Mucosa of stomach (tissue), 1 donor: ENCODE results near the gene EPHA10.

Source experiments
- H3K27me3 ChIP-seq: one replicate; pipeline ENCODE4 v1.7.0; 2013; ENCODE audit warnings: mild to moderate bottlenecking, low read length; ENCODE audit not compliant: control insufficient read depth, insufficient read depth
- H3K36me3 ChIP-seq: one replicate; pipeline ENCODE4 v1.7.0; 2013; ENCODE audit warnings: low read length; ENCODE audit not compliant: control insufficient read depth, insufficient read depth
- H3K4me1 ChIP-seq: one replicate; pipeline ENCODE4 v1.7.0; 2013; ENCODE audit warnings: mild to moderate bottlenecking, low read length; ENCODE audit not compliant: control insufficient read depth, insufficient read depth
- H3K4me3 ChIP-seq: one replicate; pipeline ENCODE4 v1.7.0; 2013; ENCODE audit warnings: low read length
- H3K9ac ChIP-seq: one replicate; pipeline ENCODE4 v1.7.0; 2013; ENCODE audit warnings: mild to moderate bottlenecking, low read length, moderate library complexity
- H3K9me3 ChIP-seq: one replicate; pipeline ENCODE4 v1.7.0; 2013; ENCODE audit warnings: mild to moderate bottlenecking, low read length, moderate library complexity; ENCODE audit not compliant: control insufficient read depth
- donor health status: Pancreatic carcinoma.

The EPHA10 gene

GRCh38 chr1:37725851-37726613 lies 38.9 kb downstream of the EPHA10 start:
- Histone ChIP-seq H3K27me3 (no peaks in the 10 kb centered on the region), H3K4me1 (no peaks in the 10 kb centered on the region), H3K4me3 (no peak overlapping the region), H3K9me3 (no peaks in the 10 kb centered on the region), H3K9ac (no peak overlapping the region), H3K36me3 (no peaks in the 10 kb centered on the region)

- Histone ChIP-seq H3K36me3 (no peaks in the 10 kb centered on the region), H3K4me3 (no peak overlapping the region), H3K9me3 (no peaks in the 10 kb centered on the region), H3K9ac (no peak overlapping the region), H3K4me1 (peaks cover 2% of the 10 kb centered on the region), H3K27me3 (no peaks in the 10 kb centered on the region)
These were observed 40.3 kb downstream of the EPHA10 start for GRCh38 chr1:37724575-37724974.

GRCh38 chr1:37723390-37724078 lies 41.4 kb downstream of the EPHA10 start:
- Histone ChIP-seq H3K4me1 (peaks cover 12% of the 10 kb centered on the region), H3K4me3 (no peak overlapping the region), H3K9me3 (no peaks in the 10 kb centered on the region), H3K9ac (no peak overlapping the region), H3K27me3 (no peaks in the 10 kb centered on the region), H3K36me3 (no peaks in the 10 kb centered on the region)

- Histone ChIP-seq H3K27me3 (no peaks in the 10 kb centered on the region), H3K9ac (no peak overlapping the region)
These were observed 41.9 kb downstream of the EPHA10 start for GRCh38 chr1:37723072-37723389.

GRCh38 chr1:37722181-37723071 lies 42.5 kb downstream of the EPHA10 start:
- no peak overlapping the region for H3K4me3 ChIP-seq
- no peak overlapping the region for H3K9ac ChIP-seq
- no peaks in the 10 kb centered on the region for H3K9me3 ChIP-seq
- H3K4me1 ChIP-seq = peaks cover 15% of the 10 kb centered on the region
- no peaks in the 10 kb centered on the region for H3K36me3 ChIP-seq
- no peaks in the 10 kb centered on the region for H3K27me3 ChIP-seq

More at GRCh38 chr1:37723072-37723389, 41.9 kb downstream of the EPHA10 start:
- Histone ChIP-seq H3K4me1 (peaks cover 15% of the 10 kb centered on the region), H3K36me3 (no peaks in the 10 kb centered on the region), H3K9me3 (no peaks in the 10 kb centered on the region), H3K4me3 (no peak overlapping the region)

- H3K4me1 ChIP-seq = peaks cover 15% of the 10 kb centered on the region
- no peaks in the 10 kb centered on the region for H3K27me3 ChIP-seq
- H3K4me3 ChIP-seq = no peak overlapping the region
- no peaks in the 10 kb centered on the region for H3K9me3 ChIP-seq
- H3K9ac ChIP-seq = no peak overlapping the region
- no peaks in the 10 kb centered on the region for H3K36me3 ChIP-seq
These were observed 43.4 kb downstream of the EPHA10 start for GRCh38 chr1:37721565-37721964.

GRCh38 chr1:37720231-37721130 lies 44.4 kb downstream of the EPHA10 start:
- no peaks in the 10 kb centered on the region for H3K27me3 ChIP-seq
- H3K36me3 ChIP-seq = no peaks in the 10 kb centered on the region
- H3K9me3 ChIP-seq = no peaks in the 10 kb centered on the region
- H3K4me3 ChIP-seq = no peak overlapping the region
- no peak overlapping the region for H3K9ac ChIP-seq
- H3K4me1 ChIP-seq = peaks cover 15% of the 10 kb centered on the region

- H3K27me3 ChIP-seq = no peaks in the 10 kb centered on the region
- H3K9me3 ChIP-seq = no peaks in the 10 kb centered on the region
These were observed 45.2 kb downstream of the EPHA10 start for GRCh38 chr1:37719572-37720195.

GRCh38 chr1:37718901-37719571 lies 45.9 kb downstream of the EPHA10 start:
- Histone ChIP-seq H3K4me3 (no peak overlapping the region), H3K36me3 (no peaks in the 10 kb centered on the region), H3K9ac (no peak overlapping the region), H3K4me1 (peaks cover 15% of the 10 kb centered on the region), H3K9me3 (no peaks in the 10 kb centered on the region), H3K27me3 (no peaks in the 10 kb centered on the region)

More at GRCh38 chr1:37719572-37720195, 45.2 kb downstream of the EPHA10 start:
- H3K36me3 ChIP-seq = no peaks in the 10 kb centered on the region
- H3K4me1 ChIP-seq = peaks cover 15% of the 10 kb centered on the region
- H3K9ac ChIP-seq = no peak overlapping the region
- no peak overlapping the region for H3K4me3 ChIP-seq

GRCh38 chr1:37718181-37718900 lies 46.6 kb downstream of the EPHA10 start:
- H3K9me3 ChIP-seq = no peaks in the 10 kb centered on the region
- peaks cover 15% of the 10 kb centered on the region for H3K4me1 ChIP-seq
- H3K27me3 ChIP-seq = no peaks in the 10 kb centered on the region
- no peaks in the 10 kb centered on the region for H3K36me3 ChIP-seq
- H3K4me3 ChIP-seq = no peak overlapping the region
- no peak overlapping the region for H3K9ac ChIP-seq
